Mononuclear cell (primary cell): ENCODE data around the gene APP. TPM values are rescaled to one million over a fixed set of nuclear protein-coding genes. Genes with fewer than 3 reads are reported as not detected.
"Not testable (repeated sequence)": the region's sequence is repeated elsewhere in the genome, so short reads cannot be mapped to it uniquely, and the experiment has no call there.

Source experiments
- H3K27me3 ChIP-seq: 2 replicates; pipeline ENCODE4 v1.6.0; 2011; ENCODE audit warnings: low read length, control low read depth; ENCODE audit not compliant: insufficient read depth
- H3K4me1 ChIP-seq: 2 replicates; pipeline ENCODE4 v1.5.1; 2011; ENCODE audit warnings: mild to moderate bottlenecking, low read length, control low read depth; ENCODE audit not compliant: insufficient read depth
- H3K4me3 ChIP-seq: 2 replicates; pipeline ENCODE4 v1.5.1; 2011; ENCODE audit warnings: mild to moderate bottlenecking, low read length, moderate library complexity
- H3K9me3 ChIP-seq: 2 replicates; pipeline ENCODE4 v1.5.1; 2011; ENCODE audit warnings: low read depth, mild to moderate bottlenecking, control low read depth, low read length
- total RNA-seq: library from RNA; depleted of rRNA; stranded (reverse); fragments of >200 nt; gene quantifications from one replicate; pipeline ENCODE4 v1.2.3, GENCODE V29; 2012

The APP gene
- total RNA-seq, 1 donor: 69.2 TPM

GRCh38 chr21:26147535-26147934 lies 23.0 kb downstream of the APP start:
- no peaks in the 10 kb centered on the region for H3K27me3 ChIP-seq
- peaks cover 15% of the 10 kb centered on the region for H3K4me1 ChIP-seq
- H3K9me3 ChIP-seq: no peaks in the 10 kb centered on the region
- H3K4me3 ChIP-seq: no peak overlapping the region

GRCh38 chr21:26146681-26147080 lies 23.9 kb downstream of the APP start:
- peaks cover 15% of the 10 kb centered on the region for H3K4me1 ChIP-seq
- no peak overlapping the region for H3K4me3 ChIP-seq
- H3K9me3 ChIP-seq: no peaks in the 10 kb centered on the region

GRCh38 chr21:26144031-26144430 lies 26.5 kb downstream of the APP start:
- no peaks in the 10 kb centered on the region for H3K9me3 ChIP-seq
- H3K4me1 ChIP-seq: peaks cover 21% of the 10 kb centered on the region
- no peak overlapping the region for H3K4me3 ChIP-seq
- H3K27me3 ChIP-seq: no peaks in the 10 kb centered on the region

More at GRCh38 chr21:26146681-26147080, 23.9 kb downstream of the APP start:
- H3K27me3 ChIP-seq: no peaks in the 10 kb centered on the region

GRCh38 chr21:26142363-26142762 lies 28.2 kb downstream of the APP start:
- H3K4me3 ChIP-seq: no peak overlapping the region
- H3K27me3 ChIP-seq: no peaks in the 10 kb centered on the region
- H3K9me3 ChIP-seq: no peaks in the 10 kb centered on the region
- peaks cover 8% of the 10 kb centered on the region for H3K4me1 ChIP-seq

- no peak overlapping the region for H3K4me3 ChIP-seq
- no peaks in the 10 kb centered on the region for H3K27me3 ChIP-seq
- peaks cover 14% of the 10 kb centered on the region for H3K4me1 ChIP-seq
- H3K9me3 ChIP-seq: no peaks in the 10 kb centered on the region
Measured at GRCh38 chr21:26140926-26141325, 29.6 kb downstream of the APP start.

- no peaks in the 10 kb centered on the region for H3K9me3 ChIP-seq
- H3K4me1 ChIP-seq: peaks cover 14% of the 10 kb centered on the region
- H3K4me3 ChIP-seq: no peak overlapping the region
- no peaks in the 10 kb centered on the region for H3K27me3 ChIP-seq
Measured at GRCh38 chr21:26140164-26140579, 30.4 kb downstream of the APP start.

GRCh38 chr21:26138615-26139257 lies 31.8 kb downstream of the APP start:
- H3K27me3 ChIP-seq: no peaks in the 10 kb centered on the region
- no peaks in the 10 kb centered on the region for H3K9me3 ChIP-seq
- H3K4me3 ChIP-seq: no peak overlapping the region
- peaks cover 14% of the 10 kb centered on the region for H3K4me1 ChIP-seq

- Histone ChIP-seq H3K4me1 (peaks cover 14% of the 10 kb centered on the region), H3K27me3 (no peaks in the 10 kb centered on the region), H3K4me3 (no peak overlapping the region), H3K9me3 (no peaks in the 10 kb centered on the region)
Measured at GRCh38 chr21:26137379-26138060, 33.0 kb downstream of the APP start.

GRCh38 chr21:26136671-26137070 lies 33.9 kb downstream of the APP start:
- no peaks in the 10 kb centered on the region for H3K27me3 ChIP-seq
- peaks cover 14% of the 10 kb centered on the region for H3K4me1 ChIP-seq
- no peaks in the 10 kb centered on the region for H3K9me3 ChIP-seq
- no peak overlapping the region for H3K4me3 ChIP-seq

- H3K27me3 ChIP-seq: no peaks in the 10 kb centered on the region
- H3K4me1 ChIP-seq: peaks cover 12% of the 10 kb centered on the region
- no peaks in the 10 kb centered on the region for H3K9me3 ChIP-seq
- no peak overlapping the region for H3K4me3 ChIP-seq
Measured at GRCh38 chr21:26135520-26135919, 35.0 kb downstream of the APP start.

GRCh38 chr21:26131554-26131953 lies 39.0 kb downstream of the APP start:
- Histone ChIP-seq H3K4me1 (peaks cover 5% of the 10 kb centered on the region), H3K27me3 (no peaks in the 10 kb centered on the region), H3K9me3 (no peaks in the 10 kb centered on the region), H3K4me3 (no peak overlapping the region)

GRCh38 chr21:26131053-26131452 lies 39.5 kb downstream of the APP start:
- H3K9me3 ChIP-seq, H3K27me3 ChIP-seq, H3K4me1 ChIP-seq, H3K4me3 ChIP-seq: not testable (repeated sequence)

GRCh38 chr21:26130249-26130881 lies 40.2 kb downstream of the APP start:
- peaks cover 4% of the 10 kb centered on the region for H3K4me1 ChIP-seq
- H3K27me3 ChIP-seq: no peaks in the 10 kb centered on the region
- H3K9me3 ChIP-seq: no peaks in the 10 kb centered on the region
- H3K4me3 ChIP-seq: no peak overlapping the region

GRCh38 chr21:26127918-26128317 lies 42.7 kb downstream of the APP start:
- no peak overlapping the region for H3K4me3 ChIP-seq
- peaks cover 4% of the 10 kb centered on the region for H3K4me1 ChIP-seq
- H3K27me3 ChIP-seq: no peaks in the 10 kb centered on the region
- H3K9me3 ChIP-seq: no peaks in the 10 kb centered on the region

- Histone ChIP-seq H3K4me1 (peaks cover 4% of the 10 kb centered on the region), H3K4me3 (no peak overlapping the region), H3K27me3 (no peaks in the 10 kb centered on the region), H3K9me3 (no peaks in the 10 kb centered on the region)
Measured at GRCh38 chr21:26127073-26127814, 43.3 kb downstream of the APP start.
